ENCODE results near the gene APC2. TPM values are rescaled to one million over a fixed set of nuclear protein-coding genes. Genes with fewer than 3 reads are reported as not detected.

The APC2 gene
- total RNA-seq, 1 experiment from 2014 or later: 0.68 TPM

DNA sequence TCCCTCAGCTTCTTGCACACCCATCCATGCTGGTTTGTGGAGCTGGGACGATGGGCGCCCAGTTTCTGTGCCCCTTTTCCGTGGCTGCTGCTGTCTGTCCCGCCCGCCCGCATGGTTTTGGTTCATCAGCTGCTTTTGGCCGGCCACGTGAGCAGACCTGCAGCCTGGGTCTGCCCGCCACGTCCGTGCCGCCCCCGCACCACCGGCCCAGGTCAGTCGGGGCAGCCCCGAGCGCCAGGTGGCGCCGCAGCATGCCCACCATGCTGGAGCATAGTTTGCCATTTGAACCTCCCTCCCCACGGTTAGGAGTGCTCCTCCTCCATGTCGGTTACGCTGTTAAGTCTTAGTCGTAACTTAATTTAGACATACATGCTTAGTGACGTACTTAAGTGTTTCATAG lies 27.0 kb upstream of the APC2 start:
- Histone ChIP-seq H4K91ac (ENCODE audit: insufficient read length, low read depth, low read length) (no peak overlapping the region), H3K23ac (ENCODE audit: insufficient read length, low read depth, low read length) (no peak overlapping the region), H3K4ac (ENCODE audit: low read depth, low read length) (no peak overlapping the region), H2BK20ac (ENCODE audit: low read depth, low read length, poor library complexity, severe bottlenecking) (no peak overlapping the region), H2BK12ac (ENCODE audit: insufficient read length, low read depth, low read length) (no peak overlapping the region), H4K8ac (replicated peaks; ENCODE audit: insufficient read length, low read depth, low read length) (no peak overlapping the region), H3K9me3 (ENCODE audit: control insufficient read depth, low read depth, low read length) (no peaks in the 10 kb centered on the region), H3K79me2 (ENCODE audit: insufficient read depth, low read length) (peaks cover 8% of the 10 kb centered on the region; the same call in 1 of the 2 replicates), H2BK5ac (ENCODE audit: insufficient read length, low read length) (no peak overlapping the region), H3K9ac (ENCODE audit: extremely low read depth, insufficient read length, low read length) (no peak overlapping the region), H3K79me1 (ENCODE audit: insufficient read depth, low read depth, low read length, poor library complexity, severe bottlenecking) (peaks cover 7% of the 10 kb centered on the region), H3K18ac (ENCODE audit: insufficient read length, low read depth, low read length) (no peak overlapping the region), H3T11ph (ENCODE audit: low read length) (no peak overlapping the region), H2BK15ac (ENCODE audit: low read depth, low read length) (no peak overlapping the region), H2BK120ac (ENCODE audit: low read depth, low read length, poor library complexity, severe bottlenecking) (no peak overlapping the region), H3K27ac (ENCODE audit: insufficient read length, low read depth, low read length) (no peak overlapping the region), H3K4me1 (ENCODE audit: insufficient read depth, low read length) (no peaks in the 10 kb centered on the region), H3K14ac (ENCODE audit: insufficient read depth, low read length) (no peak overlapping the region), H2AFZ (ENCODE audit: low read length) (no peak overlapping the region), H2AK5ac (ENCODE audit: insufficient read length, low read length) (no peak overlapping the region), H3K23me2 (ENCODE audit: insufficient read length, low read depth, low read length, poor library complexity, severe bottlenecking) (peaks cover 6% of the 10 kb centered on the region), H4K20me1 (ENCODE audit: control insufficient read depth, insufficient read depth, insufficient read length) (no peaks in the 10 kb centered on the region), H4K5ac (ENCODE audit: insufficient read length, low read depth, low read length) (no peak overlapping the region), H3K4me2 (ENCODE audit: insufficient read depth, insufficient read length, low read length) (no peak overlapping the region), H3K56ac (ENCODE audit: insufficient read length, low read depth, low read length) (no peak overlapping the region), H3K27me3 (ENCODE audit: insufficient read depth, low read length) (no peaks in the 10 kb centered on the region)
- Mint-ChIP-seq H3K27me3 (ENCODE audit: low read depth) (no peaks in the 10 kb centered on the region), H3K9me3 (no peaks in the 10 kb centered on the region), H3K4me3 (no peak overlapping the region; a peak in 1 of 5 replicates), H3K36me3 (ENCODE audit: insufficient read depth in 1 of 3, low read depth in 3 of 3) (peaks cover 25 to 82% (median 75%) of the 10 kb centered on the region in 3 experiments), H3K27ac (peak overlapping the region in 2 of 3 experiments; percentile 34 to 84; a peak in 4 of 7 replicates), H3K4me1 (peaks cover 0 to 20% of the 10 kb centered on the region in 2 experiments; a peak in 2 of 4 replicates)
- no CpG with 5 or more reads among the region's 24 CpGs for WGBS (ENCODE audit: extremely low coverage, insufficient read length, low lambda C conversion rate)
- TF ChIP-seq, protein P1, sequence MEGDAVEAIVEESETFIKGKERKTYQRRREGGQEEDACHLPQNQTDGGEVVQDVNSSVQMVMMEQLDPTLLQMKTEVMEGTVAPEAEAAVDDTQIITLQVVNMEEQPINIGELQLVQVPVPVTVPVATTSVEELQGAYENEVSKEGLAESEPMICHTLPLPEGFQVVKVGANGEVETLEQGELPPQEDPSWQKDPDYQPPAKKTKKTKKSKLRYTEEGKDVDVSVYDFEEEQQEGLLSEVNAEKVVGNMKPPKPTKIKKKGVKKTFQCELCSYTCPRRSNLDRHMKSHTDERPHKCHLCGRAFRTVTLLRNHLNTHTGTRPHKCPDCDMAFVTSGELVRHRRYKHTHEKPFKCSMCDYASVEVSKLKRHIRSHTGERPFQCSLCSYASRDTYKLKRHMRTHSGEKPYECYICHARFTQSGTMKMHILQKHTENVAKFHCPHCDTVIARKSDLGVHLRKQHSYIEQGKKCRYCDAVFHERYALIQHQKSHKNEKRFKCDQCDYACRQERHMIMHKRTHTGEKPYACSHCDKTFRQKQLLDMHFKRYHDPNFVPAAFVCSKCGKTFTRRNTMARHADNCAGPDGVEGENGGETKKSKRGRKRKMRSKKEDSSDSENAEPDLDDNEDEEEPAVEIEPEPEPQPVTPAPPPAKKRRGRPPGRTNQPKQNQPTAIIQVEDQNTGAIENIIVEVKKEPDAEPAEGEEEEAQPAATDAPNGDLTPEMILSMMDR (conservative IDR thresholded peaks at IDR 0.05): no peak; the same call in 2 of the 3 replicates
- DNase-seq: no peak
